SK-N-SH treated with all-trans-retinoic acid at 6 μM for 48 hours (cell line): ENCODE results near the gene SPCS3.

ENCODE experiments used
- CREB5 ChIP-seq: fragments of 250-450 bp; sonication (Bioruptor Pico); IDR thresholded peaks from 2 replicates; pipeline ENCODE4 v1.5.1; 2020; ENCODE audit warnings: low read depth, mild to moderate bottlenecking, moderate library complexity
- ISL1 ChIP-seq: fragments of 250-450 bp; sonication (Bioruptor Pico); IDR thresholded peaks from 2 replicates; pipeline ENCODE4 v2.1.2; 2022; ENCODE audit warnings: mild to moderate bottlenecking, moderate library complexity
- TOX ChIP-seq: fragments of 250-450 bp; sonication (Bioruptor Pico); IDR thresholded peaks from 2 replicates; pipeline ENCODE4 v1.8.0; 2021; ENCODE audit warnings: mild to moderate bottlenecking, moderate library complexity, borderline replicate concordance
- ZC3H10 ChIP-seq: fragments of 250-450 bp; sonication (Bioruptor Pico); IDR thresholded peaks from 2 replicates; pipeline ENCODE4 v1.5.1; 2021; ENCODE audit warnings: mild to moderate bottlenecking, moderate library complexity
- ZFP3 ChIP-seq: fragments of 250-450 bp; sonication (Bioruptor Pico); IDR thresholded peaks from 2 replicates; pipeline ENCODE4 v1.5.0; 2020; ENCODE audit warnings: mild to moderate bottlenecking, moderate library complexity
- ZNF8 ChIP-seq: fragments of 450-650 bp; formaldehyde crosslinking; IDR thresholded peaks from 2 replicates; pipeline ENCODE4 v1.5.0; 2020; ENCODE audit warnings: mild to moderate bottlenecking, moderate library complexity

GRCh38 chr4:176298664-176299063 lies 21.1 kb upstream of the SPCS3 start:
- TF ChIP-seq ISL1 (CRISPR knock-in tag) (no peak), CREB5 (CRISPR knock-in tag) (no peak), ZFP3 (CRISPR knock-in tag) (no peak), TOX (CRISPR knock-in tag) (no peak), ZC3H10 (CRISPR knock-in tag) (no peak), ZNF8 (CRISPR knock-in tag) (no peak)
